GM18505 (cell line): ENCODE results near the gene WNT10A.

Source experiments
- ATAC-seq: cut with Tn5 transposase; IDR thresholded peaks from one replicate; pipeline ENCODE4 v1.9.1; 2021; ENCODE audit not compliant: unreplicated experiment
- POLR2A ChIP-seq: IDR thresholded peaks from 4 replicates; pipeline ENCODE4 v1.6.1; 2011; ENCODE audit warnings: borderline replicate concordance; ENCODE audit not compliant: insufficient read depth, insufficient read length; ENCODE audit errors: extremely low read depth

WNT10A gene

DNA sequence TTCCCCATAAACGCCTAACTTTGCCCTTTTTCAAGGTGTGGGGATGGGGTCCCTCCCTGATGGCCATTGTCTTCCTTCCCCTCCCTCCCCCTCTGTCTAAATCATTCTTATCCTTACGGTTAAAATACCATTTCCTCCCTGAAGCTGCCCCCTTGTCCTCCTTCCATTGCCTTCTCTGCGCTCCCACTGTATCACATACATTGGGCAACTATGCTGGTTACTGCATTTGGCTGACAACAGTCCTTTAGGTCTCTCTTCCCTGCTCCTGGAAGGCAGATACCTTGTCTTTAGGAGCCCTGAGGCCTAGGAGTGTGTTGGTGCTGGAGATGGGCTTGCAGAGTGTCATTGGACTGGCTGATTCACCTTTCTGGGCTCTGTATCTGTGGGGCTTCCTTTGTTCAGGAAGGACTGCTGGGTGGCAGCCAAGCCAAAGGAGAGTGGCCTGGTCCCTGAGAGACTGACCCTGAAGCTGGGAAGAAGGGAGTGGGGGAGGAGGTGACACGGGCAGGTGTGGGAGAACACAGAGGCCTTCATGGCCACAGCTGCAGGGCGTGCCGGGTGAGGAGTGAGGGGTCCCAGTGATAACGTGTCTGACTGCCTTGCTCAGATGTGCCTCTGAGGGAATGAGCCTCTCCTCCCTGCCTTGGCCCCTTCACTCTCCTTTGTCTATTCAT lies 18.9 kb upstream of the WNT10A start:
- no peak for ATAC-seq
- no peak for TF ChIP-seq POLR2A

DNA sequence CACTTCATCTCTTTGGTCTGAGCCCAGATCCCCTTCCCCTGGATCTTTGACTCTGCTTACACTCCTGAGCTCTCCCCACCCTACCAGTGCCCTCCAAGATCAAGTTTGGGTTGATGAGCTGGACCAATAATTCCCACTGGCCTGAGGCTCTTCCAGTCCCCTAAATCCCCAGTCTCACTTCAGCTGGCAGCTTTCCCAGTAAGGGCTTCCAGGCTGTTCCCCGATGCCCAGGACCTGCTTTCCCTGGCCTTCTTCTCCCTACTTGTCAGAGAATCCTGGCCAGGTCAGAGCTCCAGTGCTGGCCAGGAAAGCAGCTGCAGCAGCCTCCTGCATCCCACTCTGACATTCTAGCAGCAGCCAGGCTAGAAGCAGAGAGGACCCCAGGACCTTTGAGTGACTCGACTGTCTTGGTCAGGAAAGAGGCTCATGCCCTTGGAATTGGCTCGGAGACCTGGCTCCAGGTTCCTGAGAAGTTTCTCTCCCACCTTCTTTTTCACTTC lies 17.6 kb upstream of the WNT10A start:
- ATAC-seq = no peak
- no peak for TF ChIP-seq POLR2A

DNA sequence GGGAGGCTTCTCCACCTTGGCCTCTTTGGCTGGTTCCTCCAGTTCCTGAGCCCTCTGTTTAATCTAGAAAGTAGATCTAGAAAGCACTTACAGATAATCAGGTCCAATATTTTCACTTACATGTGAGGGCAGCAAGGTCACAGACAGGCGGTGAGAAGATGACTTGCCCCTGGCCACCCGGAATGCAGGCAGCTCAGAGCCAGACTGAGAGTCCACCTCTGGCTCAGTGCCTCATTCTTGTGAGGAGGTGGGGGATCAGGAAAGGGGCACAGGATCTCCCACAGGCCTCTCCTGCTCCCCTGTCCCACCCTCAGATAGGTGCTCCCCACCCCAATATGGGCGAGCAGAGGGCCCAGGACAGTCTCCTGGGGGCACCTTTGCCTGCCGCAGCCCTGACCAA lies 15.3 kb upstream of the WNT10A start:
- ATAC-seq = no peak
- TF ChIP-seq POLR2A = no peak

DNA sequence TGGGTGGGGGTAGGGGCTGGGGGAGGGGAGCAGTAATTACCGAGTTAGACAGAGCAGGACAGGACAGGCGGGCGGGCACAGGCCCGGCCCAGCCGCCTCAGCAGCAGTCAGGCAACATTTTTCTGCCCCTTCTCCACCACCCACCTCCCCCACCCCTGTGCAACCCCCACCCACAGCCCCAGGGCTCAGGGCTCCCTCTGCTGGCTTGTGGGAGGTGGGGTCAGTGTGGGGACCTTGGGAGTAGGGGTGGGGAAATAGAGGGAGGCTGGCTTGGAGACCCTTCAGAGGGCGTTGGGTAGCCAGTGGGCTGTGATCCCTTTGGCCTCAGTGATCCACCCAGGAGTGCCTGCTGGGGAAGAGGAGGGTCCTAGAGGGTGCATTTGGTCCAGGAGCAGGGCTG lies 14.7 kb upstream of the WNT10A start:
- TF ChIP-seq POLR2A = no peak
- no peak for ATAC-seq

DNA sequence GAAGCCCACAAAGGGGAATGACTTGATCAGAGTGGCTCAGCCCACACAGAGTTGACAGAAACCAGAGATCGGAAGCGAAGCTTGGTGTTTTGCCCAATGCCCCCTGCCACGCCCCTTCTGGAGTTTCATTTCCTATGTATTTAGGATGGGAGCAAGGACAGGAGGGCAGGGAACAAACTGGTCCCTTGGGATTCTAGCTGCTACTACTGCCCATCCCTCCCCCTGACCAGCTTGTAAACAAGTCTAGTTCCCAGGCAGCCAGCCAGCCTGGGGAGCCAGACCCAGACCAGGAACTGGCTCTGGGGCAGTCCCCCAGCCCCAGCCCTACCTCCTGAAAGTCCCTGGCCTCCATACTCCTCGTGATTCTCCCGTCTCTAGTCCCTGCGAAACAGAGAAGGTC lies 12.8 kb upstream of the WNT10A start:
- no peak for TF ChIP-seq POLR2A
- ATAC-seq = no peak

DNA sequence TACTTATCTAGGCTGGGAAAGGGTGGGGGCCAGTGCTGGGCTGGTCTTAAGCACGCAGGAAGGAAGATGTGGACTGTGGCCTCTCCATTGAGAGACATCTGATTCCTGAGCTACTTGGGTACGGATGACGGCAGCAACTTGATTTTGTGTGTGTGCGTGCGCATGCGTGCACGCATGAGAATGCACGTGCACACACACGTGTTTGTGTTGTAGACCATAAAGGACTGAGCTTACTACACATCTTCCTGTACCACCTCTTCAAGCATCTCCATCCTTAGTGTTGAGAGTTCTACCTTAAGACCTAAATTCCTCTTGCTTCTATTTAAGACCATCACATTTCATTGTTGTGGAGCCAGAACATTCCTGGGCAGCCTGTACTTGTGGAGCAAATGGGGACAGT lies 11.6 kb upstream of the WNT10A start:
- no peak for TF ChIP-seq POLR2A
- no peak for ATAC-seq

DNA sequence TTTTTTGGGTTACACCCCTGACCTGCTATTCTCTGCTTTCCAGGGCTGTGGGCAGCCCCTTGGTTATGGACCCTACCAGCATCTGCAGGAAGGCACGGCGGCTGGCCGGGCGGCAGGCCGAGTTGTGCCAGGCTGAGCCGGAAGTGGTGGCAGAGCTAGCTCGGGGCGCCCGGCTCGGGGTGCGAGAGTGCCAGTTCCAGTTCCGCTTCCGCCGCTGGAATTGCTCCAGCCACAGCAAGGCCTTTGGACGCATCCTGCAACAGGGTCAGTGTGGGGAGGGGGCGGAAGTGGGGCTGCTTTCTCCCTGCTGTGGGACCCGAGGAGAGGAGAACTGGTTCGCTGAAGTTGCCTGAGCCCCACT lies 9.7 kb upstream of the WNT10A start:
- no peak for ATAC-seq
- no peak for TF ChIP-seq POLR2A

DNA sequence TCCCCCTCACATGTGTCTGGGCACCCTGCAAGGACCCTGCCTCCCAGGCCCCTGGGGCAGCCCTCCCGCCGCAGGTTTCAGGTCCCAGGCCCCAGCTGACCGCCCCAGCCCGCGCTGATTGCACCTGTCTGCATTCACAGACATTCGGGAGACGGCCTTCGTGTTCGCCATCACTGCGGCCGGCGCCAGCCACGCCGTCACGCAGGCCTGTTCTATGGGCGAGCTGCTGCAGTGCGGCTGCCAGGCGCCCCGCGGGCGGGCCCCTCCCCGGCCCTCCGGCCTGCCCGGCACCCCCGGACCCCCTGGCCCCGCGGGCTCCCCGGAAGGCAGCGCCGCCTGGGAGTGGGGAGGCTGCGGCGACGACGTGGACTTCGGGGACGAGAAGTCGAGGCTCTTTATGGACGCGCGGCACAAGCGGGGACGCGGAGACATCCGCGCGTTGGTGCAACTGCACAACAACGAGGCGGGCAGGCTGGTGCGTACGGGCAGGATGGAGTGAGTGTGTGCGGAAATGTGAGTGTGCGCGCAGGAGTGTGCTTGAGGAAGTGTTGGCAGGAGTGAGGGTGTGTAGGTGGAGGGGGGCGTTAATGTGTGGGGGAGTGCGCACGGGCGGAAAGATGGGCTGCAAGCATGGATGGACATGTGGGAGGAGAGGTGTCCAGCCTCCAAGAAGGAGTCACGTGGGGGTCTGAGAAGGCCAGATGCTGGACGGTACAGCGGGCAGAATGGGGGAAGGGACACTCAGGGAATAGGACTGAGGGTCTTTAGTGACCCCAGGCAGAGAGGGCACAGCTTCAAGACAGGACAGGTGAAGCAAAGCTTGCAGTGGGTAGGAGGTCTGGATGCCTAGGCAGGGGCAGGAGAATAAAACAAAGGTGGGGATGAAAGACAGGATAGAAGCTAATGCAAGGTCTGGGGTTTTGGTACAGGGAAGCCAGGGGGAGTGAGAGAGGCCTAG lies 9.0 kb upstream of the WNT10A start:
- no peak for TF ChIP-seq POLR2A
- no peak for ATAC-seq

DNA sequence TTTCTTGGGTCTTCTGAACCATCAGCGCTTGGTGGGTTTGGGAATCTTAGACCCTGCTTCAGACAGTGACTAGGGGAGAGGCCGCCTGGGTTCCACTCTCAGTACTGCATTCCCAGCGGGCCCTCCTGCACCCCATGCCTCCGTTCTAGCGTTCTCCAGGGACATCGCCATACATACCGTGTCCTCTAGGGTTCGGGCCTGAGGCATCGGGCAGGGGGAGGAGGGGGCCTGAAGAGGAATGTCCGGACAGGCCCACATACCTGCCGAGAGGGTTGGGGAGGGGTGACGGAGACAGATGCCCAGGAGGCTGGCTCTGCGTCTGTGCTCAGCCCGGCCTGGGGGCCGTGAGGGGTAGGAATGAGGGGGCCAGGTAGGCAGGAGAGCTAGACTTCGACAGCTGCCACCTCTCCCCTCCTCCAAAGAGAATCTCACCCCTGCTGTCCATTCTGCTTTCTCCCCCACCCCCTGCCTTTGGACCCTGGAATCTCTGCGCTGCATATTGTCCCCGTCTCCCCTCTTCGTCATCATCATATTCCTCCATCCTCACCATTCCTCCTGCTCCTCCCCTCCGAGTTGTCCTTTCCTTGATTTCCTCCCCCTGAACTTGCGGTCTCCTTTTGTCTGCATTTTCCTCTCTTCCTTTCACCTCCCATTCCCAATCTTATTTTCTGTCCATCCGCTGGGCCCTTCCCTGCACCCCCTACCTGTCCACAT lies 7.8 kb upstream of the WNT10A start:
- ATAC-seq = no peak
- no peak for TF ChIP-seq POLR2A

DNA sequence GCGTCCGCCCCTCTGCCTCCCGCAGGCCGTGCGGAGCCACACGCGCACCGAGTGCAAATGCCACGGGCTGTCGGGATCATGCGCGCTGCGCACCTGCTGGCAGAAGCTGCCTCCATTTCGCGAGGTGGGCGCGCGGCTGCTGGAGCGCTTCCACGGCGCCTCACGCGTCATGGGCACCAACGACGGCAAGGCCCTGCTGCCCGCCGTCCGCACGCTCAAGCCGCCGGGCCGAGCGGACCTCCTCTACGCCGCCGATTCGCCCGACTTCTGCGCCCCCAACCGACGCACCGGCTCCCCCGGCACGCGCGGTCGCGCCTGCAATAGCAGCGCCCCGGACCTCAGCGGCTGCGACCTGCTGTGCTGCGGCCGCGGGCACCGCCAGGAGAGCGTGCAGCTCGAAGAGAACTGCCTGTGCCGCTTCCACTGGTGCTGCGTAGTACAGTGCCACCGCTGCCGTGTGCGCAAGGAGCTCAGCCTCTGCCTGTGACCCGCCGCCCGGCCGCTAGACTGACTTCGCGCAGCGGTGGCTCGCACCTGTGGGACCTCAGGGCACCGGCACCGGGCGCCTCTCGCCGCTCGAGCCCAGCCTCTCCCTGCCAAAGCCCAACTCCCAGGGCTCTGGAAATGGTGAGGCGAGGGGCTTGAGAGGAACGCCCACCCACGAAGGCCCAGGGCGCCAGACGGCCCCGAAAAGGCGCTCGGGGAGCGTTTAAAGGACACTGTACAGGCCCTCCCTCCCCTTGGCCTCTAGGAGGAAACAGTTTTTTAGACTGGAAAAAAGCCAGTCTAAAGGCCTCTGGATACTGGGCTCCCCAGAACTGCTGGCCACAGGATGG lies 7.1 kb upstream of the WNT10A start:
- ATAC-seq = no peak
- TF ChIP-seq POLR2A = no peak

DNA sequence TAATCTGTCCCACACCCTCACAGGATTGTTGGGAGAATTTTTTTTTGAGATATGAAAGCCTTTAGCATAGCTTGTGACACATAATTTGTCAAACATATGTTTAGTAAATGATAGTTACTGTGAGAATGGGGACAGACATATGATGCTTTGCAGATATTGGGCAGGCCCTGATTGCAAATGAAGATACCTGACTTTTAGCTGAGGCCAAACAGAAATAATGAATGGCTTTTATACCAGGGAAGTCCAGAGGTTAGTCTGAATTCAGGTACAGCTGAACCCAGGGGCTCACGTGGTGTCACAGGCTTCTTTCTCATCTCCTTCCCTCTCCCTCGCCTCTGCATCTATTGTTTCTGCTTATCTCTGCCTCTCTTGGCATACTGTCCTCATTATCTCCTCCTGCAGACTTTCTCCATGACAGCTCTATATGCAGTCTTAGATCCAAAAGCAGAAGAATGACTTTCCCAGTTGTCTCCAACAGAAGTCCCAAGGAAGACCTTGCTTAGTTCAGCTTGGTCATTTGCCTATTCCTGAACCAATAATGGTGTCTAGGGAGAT lies 4.9 kb upstream of the WNT10A start:
- no peak for TF ChIP-seq POLR2A
- no peak for ATAC-seq

DNA sequence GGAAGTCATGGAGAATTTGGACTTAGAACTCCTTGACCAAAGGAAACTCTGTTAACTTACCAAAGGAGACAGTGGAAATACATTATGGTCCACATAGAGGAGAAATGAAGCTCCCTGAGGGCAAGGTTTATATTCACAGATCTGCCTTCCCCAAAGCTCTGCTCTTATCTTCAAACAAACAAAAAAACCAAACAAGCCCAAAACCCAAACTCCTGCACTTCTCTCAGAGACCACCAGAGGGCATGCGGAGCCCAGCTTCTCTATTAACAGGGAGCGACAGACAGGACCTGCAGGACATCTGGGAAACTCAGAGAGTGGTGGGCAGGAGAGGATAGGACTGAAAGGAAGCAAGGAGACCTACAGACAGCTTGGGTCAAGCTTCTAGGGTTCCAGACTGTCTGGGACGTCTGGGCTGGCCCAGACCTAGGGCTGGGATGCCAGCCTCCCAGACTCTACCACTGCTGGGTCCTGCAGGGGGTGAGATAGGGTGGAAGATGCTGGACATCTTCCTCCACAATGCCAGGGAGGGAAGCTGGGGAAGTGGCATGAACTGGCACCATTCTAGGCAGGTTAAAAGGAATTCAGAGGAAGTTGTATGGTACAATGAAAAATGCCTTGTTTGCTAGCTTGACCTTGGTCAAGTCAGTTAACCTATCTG lies 4.0 kb upstream of the WNT10A start:
- no peak for ATAC-seq
- TF ChIP-seq POLR2A = no peak
